Natural killer cell (primary cell): ENCODE measurements around the gene APCDD1L. TPM values are rescaled to one million over a fixed set of nuclear protein-coding genes. Genes with fewer than 3 reads are reported as not detected.

ENCODE experiments used
- ATAC-seq, 3 donors: fragments of 150-1000 bp in 2 of 3; fragments of 200-7000 bp in 1 of 3; cut with Tn5 transposase; 1 replicate in 1 of 3; 2 replicates in 2 of 3; pipeline ENCODE4 v1.10.0; 2021; ENCODE audit warnings: mild to moderate bottlenecking in 2 of 3, moderate library complexity in 2 of 3
- DNase-seq, 2 donors: peaks; one replicate each; pipeline versions ENCODE4 v3.0.0 to v3.0.0-alpha.2; 2013 to 2021; ENCODE audit warnings: mixed read lengths in 1 of 2
- H3K27ac ChIP-seq: one replicate; pipeline ENCODE4 v1.5.1; 2013; ENCODE audit warnings: mild to moderate bottlenecking, low read length
- H3K27me3 ChIP-seq: one replicate; pipeline ENCODE4 v1.6.1; 2013; ENCODE audit warnings: low read length; ENCODE audit not compliant: control insufficient read depth, insufficient read depth
- H3K36me3 ChIP-seq: one replicate; pipeline ENCODE4 v1.6.1; 2013; ENCODE audit warnings: low read length; ENCODE audit not compliant: control insufficient read depth, insufficient read depth
- H3K4me1 ChIP-seq: one replicate; pipeline ENCODE4 v1.6.1; 2013; ENCODE audit warnings: low read length; ENCODE audit not compliant: control insufficient read depth, insufficient read depth
- H3K4me3 ChIP-seq: one replicate; pipeline ENCODE4 v1.5.1; 2013; ENCODE audit warnings: low read length
- H3K9me3 ChIP-seq: one replicate; pipeline ENCODE4 v1.6.1; 2013; ENCODE audit warnings: low read length; ENCODE audit not compliant: control insufficient read depth, insufficient read depth
- H3K27ac Mint-ChIP-seq, 2 donors: one replicate each; pipeline ENCODE4 v1.8.0; 2022; ENCODE audit warnings: mild to moderate bottlenecking in 2 of 2, mixed read lengths in 2 of 2, moderate library complexity in 1 of 2
- H3K27me3 Mint-ChIP-seq, 2 donors: one replicate each; pipeline ENCODE4 v1.8.0; 2022; ENCODE audit warnings: low read depth in 2 of 2, mixed read lengths in 2 of 2
- H3K36me3 Mint-ChIP-seq: one replicate; pipeline ENCODE4 v1.8.0; 2022; ENCODE audit warnings: mixed read lengths
- H3K4me1 Mint-ChIP-seq, 2 donors: one replicate each; pipeline ENCODE4 v1.8.0; 2022; ENCODE audit warnings: mixed read lengths in 2 of 2
- H3K4me3 Mint-ChIP-seq: one replicate; pipeline ENCODE4 v1.8.0; 2022; ENCODE audit warnings: mild to moderate bottlenecking, moderate library complexity, mixed read lengths
- H3K9me3 Mint-ChIP-seq, 2 donors: one replicate each; pipeline ENCODE4 v1.8.0; 2022; ENCODE audit warnings: mixed read lengths in 2 of 2
- WGBS: methylation state at CpG from one replicate; pipeline ENCODE4 v1.1.7; 2013; ENCODE audit warnings: missing lambda C conversion rate; ENCODE audit not compliant: insufficient coverage; 5-methylcytosine and 5-hydroxymethylcytosine counted together
- intact Hi-C: fragments of 100-400 bp; cut with micrococcal nuclease; formaldehyde crosslinking; loops from one replicate; pipeline ENCODE4 v1.14.2; 2022
- total RNA-seq, 4 donors: library from RNA; stranded (reverse); fragments of 120-200 nt in 1 of 4; gene quantifications; one replicate each; pipeline versions ENCODE4 v1.2.3 to v1.2.4, GENCODE V29; 2013 to 2022
- TF ChIP-seq, protein P1 (sequence below): fragments of 200-600 bp; IDR thresholded peaks from one replicate; pipeline ENCODE4 v1.8.0; 2022; ENCODE audit warnings: antibody characterized with exemption

The APCDD1L gene
- total RNA-seq, 3 donors from 2014 or later (not counting 1 experiment from before 2014, with no cell fraction given): not detected

DNA sequence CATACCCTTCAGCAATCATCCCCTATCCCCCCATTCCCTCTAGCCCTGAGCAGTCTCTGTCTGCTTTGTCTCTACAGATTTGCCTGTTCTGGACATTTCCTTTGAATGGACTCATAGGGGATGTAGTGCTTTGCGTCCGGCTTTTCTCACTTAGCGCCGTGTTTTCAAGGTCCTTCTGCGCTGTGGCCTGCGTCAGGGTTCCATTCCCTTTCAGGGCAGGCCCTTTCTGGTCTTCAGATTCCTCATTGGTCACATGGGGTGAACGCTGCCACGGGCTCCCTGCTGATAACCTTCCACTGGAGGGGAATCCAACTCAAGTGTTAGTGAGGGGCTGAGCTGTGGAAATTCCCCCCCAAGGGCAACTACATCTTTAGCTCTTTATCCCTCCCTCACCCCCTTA is 36.4 kb upstream of the APCDD1L start:
- peaks cover 4 to 59% of the 10 kb centered on the region in 2 donors for H3K27me3 Mint-ChIP-seq

DNA sequence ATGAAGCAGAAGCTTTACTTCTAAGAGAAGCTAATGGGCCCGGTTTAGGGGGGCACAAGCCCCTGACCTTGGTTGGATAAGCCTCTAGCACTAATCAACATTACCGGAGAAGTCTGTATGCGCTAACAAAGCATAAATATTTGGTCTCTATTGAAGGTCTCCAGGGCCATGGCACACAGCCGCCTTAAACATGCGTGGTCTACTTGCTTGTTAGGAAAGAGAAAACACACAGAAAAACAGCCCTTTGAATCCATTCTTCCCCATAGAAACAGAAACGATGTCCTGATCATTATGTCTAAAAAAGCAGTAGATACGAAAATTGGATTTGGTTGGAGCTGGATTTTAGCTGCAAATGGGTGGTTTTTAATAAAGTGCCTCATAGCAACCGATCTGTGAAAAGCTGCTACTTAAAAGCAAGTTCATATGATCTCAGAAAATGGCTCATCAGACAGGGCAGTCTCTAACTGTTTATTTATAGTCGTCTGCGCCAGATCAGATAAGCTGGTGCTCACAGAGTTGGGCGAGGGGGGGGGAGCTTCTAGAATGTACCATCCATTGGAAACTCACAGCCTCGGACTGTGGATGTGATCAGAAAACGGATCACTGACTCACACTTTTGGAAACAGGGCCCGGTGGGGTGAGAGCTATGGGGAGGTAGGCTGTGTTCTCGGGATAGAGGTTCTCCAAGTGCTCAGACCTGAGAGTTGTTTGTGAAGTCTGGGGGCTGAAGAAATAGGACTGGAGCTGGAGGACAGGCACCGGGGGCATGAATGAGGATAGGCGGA is 35.3 kb upstream of the APCDD1L start:
- Histone ChIP-seq H3K4me3 (no peak overlapping the region), H3K9me3 (no peaks in the 10 kb centered on the region), H3K36me3 (no peaks in the 10 kb centered on the region), H3K27ac (no peak overlapping the region), H3K4me1 (no peaks in the 10 kb centered on the region), H3K27me3 (no peaks in the 10 kb centered on the region)
- TF ChIP-seq, protein P1, sequence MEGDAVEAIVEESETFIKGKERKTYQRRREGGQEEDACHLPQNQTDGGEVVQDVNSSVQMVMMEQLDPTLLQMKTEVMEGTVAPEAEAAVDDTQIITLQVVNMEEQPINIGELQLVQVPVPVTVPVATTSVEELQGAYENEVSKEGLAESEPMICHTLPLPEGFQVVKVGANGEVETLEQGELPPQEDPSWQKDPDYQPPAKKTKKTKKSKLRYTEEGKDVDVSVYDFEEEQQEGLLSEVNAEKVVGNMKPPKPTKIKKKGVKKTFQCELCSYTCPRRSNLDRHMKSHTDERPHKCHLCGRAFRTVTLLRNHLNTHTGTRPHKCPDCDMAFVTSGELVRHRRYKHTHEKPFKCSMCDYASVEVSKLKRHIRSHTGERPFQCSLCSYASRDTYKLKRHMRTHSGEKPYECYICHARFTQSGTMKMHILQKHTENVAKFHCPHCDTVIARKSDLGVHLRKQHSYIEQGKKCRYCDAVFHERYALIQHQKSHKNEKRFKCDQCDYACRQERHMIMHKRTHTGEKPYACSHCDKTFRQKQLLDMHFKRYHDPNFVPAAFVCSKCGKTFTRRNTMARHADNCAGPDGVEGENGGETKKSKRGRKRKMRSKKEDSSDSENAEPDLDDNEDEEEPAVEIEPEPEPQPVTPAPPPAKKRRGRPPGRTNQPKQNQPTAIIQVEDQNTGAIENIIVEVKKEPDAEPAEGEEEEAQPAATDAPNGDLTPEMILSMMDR: no peak
- 81% methylated on average over 16 of the region's 17 CpGs for WGBS
- H3K9me3 Mint-ChIP-seq: no peaks in the 10 kb centered on the region
- DNase-seq (no peak), ATAC-seq (no peak)
- no peak overlapping the region for H3K4me3 Mint-ChIP-seq
- H3K27ac Mint-ChIP-seq: no peak overlapping the region
- H3K4me1 Mint-ChIP-seq: no peaks in the 10 kb centered on the region
- intact Hi-C loops: no loop called here
- H3K27me3 Mint-ChIP-seq: peaks cover 3 to 52% of the 10 kb centered on the region in 2 donors
- H3K36me3 Mint-ChIP-seq: no peaks in the 10 kb centered on the region

More for the DNA sequence above, 36.4 kb upstream of the APCDD1L start:
- Histone ChIP-seq H3K4me3 (no peak overlapping the region), H3K27me3 (no peaks in the 10 kb centered on the region), H3K4me1 (no peaks in the 10 kb centered on the region), H3K36me3 (no peaks in the 10 kb centered on the region), H3K9me3 (no peaks in the 10 kb centered on the region), H3K27ac (no peak overlapping the region)
- 90% methylated on average over 8 of the region's 8 CpGs for WGBS
- no peaks in the 10 kb centered on the region for H3K36me3 Mint-ChIP-seq
- intact Hi-C loops: no loop called here
- TF ChIP-seq, protein P1: no peak
- H3K27ac Mint-ChIP-seq: no peak overlapping the region
- no peaks in the 10 kb centered on the region for H3K9me3 Mint-ChIP-seq
- DNase-seq: no peak
- no peaks in the 10 kb centered on the region for H3K4me1 Mint-ChIP-seq
- no peak for ATAC-seq
- H3K4me3 Mint-ChIP-seq: no peak overlapping the region

DNA sequence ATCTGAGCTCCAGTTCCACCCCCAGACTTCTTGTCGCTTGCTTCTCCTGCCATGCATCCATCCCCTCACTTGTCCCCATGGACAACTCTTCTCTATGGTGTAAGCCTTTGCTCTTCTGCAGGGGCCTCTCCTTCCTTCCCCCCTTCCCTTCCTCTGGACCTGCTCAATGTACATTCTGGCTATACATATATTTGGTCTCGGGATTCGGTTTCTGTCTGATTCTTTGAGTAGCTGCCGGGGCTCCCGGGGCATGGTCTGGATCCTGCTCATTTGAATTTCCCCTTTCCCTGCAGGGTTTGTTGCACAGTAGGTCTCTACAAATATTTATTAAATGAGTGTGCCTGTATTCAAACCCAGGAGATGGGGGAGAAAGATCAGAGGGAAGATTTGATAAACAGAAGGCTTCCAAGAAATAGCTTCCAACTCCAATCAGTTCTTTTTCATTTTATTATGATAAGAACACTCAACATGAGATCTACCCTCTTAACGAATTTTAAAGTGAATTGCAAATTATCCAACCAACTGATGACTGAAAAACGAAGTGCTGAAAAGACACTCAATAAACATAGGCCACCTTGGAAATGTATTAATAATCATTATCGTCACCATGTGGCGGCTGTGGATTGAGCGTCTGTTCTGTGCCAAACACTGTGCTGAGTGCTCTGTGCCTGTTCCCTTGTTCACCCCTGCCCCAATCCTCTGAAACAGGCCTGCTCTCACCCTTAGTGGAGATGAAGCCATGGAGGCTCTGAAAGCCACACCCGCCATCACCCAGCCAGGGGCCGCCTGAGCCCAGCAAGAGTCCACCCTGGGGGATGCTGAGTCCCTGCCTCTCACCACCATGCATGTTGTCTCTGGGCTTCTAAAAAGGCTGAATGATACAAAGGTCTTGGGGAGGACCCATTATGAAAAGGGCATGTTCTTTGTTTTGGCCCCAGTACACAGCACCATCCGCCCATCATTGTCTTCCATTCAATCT is 34.3 kb upstream of the APCDD1L start:
- no peaks in the 10 kb centered on the region for H3K9me3 Mint-ChIP-seq
- WGBS: 83% methylated on average over 13 of the region's 13 CpGs
- Histone ChIP-seq H3K4me3 (no peak overlapping the region), H3K27me3 (no peaks in the 10 kb centered on the region), H3K27ac (no peak overlapping the region), H3K4me1 (no peaks in the 10 kb centered on the region), H3K36me3 (no peaks in the 10 kb centered on the region), H3K9me3 (no peaks in the 10 kb centered on the region)
- H3K36me3 Mint-ChIP-seq: no peaks in the 10 kb centered on the region
- peaks cover 3 to 45% of the 10 kb centered on the region in 2 donors for H3K27me3 Mint-ChIP-seq
- ATAC-seq (no peak), DNase-seq (no peak)
- TF ChIP-seq, protein P1: no peak
- no peaks in the 10 kb centered on the region for H3K4me1 Mint-ChIP-seq
- intact Hi-C loops: no loop called here
- H3K27ac Mint-ChIP-seq: no peak overlapping the region
- no peak overlapping the region for H3K4me3 Mint-ChIP-seq
